Measurements from ENCODE around the gene SYNDIG1.

GRCh38 chr20:24543168-24543567 lies 73.7 kb downstream of the SYNDIG1 start:
- TF ChIP-seq CTCF (IDR thresholded peaks at IDR 0.05) (no peak), POLR2A (IDR thresholded peaks at IDR 0.05) (no peak)

Data from uterus (tissue), 2 donors.